ENCODE results near the gene FNDC3B.

FNDC3B gene

DNA sequence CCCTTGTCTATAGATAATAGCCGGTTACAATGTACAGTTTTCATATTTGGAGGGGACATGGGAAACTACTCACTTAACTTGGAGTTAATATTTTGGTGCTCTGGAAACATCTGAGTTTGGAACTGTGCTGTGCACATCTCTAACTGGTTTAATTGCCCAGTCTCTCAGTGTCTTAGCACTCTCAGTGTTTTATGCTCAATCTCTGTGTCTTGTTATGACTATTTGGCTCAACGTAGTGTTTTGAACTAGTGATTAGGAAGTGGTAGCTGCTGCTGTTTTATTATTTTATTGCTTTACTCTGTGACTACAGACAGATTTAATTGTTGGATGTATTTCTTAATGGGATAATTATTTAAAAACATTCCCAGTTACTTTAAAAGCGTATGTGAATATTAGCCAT is 17.0 kb downstream of the FNDC3B start:
- DNase-seq: no peak

DNA sequence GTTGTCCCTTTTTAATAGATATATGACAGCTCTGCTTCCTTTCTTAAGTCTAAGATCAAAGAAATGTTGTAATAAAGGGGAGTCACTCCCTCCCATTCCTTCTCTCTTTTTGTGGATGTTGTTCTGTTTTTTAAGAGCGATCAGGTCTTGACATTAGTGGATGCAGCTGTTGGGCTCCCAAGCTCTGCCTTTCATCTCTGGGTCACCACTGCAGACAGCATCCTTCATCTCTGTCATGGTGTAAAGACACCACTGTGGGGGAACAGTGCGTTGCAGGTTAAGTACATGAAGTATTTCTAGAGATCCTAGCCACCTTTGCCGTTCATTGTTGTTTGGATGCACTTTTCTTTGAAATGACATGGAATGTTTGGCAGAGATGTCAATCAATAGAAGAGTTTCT is 17.7 kb downstream of the FNDC3B start:
- no peak for DNase-seq

DNA sequence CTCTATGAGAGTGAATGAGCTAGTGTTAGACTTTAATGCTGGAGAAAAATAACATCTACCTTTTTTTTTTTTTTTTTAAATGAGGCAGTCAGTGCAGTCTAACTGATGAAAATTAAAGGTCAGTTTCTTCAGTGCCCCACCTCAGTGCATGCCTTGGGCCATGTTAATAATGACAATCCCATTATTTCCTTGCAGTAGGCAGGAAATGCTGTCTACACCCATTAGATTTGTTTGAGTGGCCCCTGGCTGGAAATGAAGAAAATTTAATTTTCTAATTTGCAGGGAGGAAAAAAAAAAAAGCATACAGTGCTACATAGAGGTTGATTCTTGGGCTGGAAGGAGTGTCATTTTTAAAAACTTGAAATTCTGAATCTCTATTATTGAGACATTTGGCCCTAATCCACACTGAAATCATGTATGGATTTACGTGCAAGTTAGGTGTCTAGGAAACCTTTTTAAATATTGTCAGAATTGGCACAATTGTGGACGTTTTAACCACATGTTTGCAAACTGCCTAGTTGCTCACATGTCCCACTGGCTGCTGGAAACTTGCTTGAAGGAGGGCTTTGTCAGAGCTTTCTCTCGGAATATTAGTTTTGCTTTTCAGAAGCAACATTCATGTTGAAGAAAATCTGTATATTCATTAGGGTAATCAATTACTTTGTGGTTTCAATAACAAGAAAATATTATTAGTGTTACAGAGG is 18.4 kb downstream of the FNDC3B start:
- DNase-seq: no peak

DNA sequence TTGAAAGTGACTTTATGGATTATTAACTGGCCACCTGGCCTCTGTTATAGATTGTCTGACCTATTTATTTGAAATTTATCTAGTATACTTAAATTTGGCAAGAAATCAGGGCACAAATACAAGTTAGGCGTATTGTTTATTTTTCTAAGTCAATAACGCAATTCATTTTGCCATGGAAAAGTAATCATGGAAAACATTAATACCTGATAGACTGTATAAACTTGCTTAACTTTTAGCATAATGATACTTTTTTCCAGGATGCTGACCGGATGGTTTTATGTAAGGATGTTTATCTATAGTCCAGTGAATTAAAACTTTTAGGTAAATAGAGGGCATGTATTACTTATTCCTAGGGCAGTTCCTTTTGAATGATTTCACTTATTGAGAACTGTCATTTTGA is 20.2 kb downstream of the FNDC3B start:
- no peak for DNase-seq

- DNase-seq: no peak
These were observed 20.9 kb downstream of the FNDC3B start for GRCh38 chr3:172060234-172060633.

- DNase-seq: no peak
These were observed 22.4 kb downstream of the FNDC3B start for GRCh38 chr3:172061724-172062184.

DNA sequence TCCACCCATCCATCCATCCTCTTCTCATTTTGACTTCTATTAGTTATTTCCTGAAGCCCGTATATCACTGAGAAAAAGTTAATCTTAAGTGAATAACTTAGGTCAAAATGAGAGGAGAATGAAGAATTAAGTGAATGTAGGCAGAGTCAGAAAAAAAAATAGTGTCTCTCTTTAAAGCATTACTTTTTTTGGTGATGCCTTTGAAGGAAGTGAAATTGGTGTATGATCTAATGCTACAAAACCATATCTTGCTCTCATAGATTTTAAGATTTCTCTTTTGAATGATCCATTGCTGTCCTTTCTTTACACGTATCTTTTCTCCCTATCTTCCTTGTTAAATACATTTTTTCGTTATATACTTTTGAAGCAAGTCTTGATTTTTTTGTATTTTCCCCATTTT is 23.4 kb downstream of the FNDC3B start:
- DNase-seq: no peak

- DNase-seq: no peak
These were observed 24.4 kb downstream of the FNDC3B start for GRCh38 chr3:172063456-172064432.

DNA sequence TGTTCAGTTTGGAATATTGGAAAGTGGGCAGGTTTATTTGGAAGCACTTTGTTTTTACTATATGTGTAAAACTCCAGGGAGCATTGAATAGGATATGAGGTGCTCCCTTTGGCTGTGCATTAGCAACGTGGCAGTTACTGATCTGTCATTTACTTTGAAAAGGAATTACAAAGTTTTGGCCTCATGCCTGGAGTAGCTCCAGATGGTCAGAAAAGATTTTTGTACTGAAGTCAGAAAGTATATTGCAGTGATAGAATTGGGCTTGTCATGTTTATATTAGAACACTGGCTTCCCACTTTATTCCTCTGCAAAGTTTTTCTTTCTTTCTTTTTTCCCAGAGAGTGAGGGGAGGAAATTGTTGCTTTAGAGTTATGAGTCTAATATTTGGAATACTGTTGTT is 26.1 kb downstream of the FNDC3B start:
- DNase-seq: no peak

GRCh38 chr3:172065967-172066762 is 26.8 kb downstream of the FNDC3B start:
- no peak for DNase-seq

DNA sequence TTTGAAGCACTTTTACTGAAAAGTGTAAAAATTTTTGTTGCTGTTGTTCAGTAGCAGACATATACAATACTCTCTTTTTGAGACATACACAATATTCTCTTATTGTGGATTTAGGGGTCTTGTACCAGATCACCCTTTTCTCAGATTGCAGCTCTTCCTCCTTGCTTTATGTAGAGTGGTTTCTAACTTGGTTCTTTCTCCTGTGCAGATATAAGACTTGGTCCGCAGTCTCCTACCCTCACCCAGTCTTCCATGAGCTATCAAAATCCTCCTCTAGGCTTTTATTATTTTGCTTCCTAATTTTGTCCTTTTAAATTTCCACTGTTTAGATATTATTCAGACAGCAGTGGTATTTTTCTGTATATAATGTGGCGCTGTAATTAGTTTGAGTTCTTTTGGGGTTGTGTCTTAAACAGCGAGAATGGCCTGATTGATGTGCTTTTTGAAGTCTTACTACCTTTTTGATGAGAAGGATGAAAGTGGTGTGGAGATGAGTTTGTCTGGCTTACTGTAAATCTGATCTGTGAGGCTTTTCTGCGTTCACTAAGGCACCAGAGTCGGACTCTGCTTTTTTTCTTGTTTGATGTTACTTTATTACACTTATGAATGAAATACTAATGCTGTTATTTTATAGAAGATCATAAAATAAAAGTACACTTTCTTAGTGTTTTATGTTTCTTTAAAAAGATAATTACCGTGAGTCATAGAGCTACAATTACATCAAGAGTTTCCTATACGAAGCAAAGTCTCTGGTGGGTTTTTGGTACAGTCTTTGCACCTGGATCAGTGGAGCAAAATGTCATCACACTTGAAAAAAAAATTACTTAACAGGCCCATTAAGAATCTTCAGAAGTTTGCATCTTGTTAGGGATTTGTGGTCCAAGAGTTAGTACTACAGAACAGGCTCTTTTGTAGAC is 27.8 kb downstream of the FNDC3B start:
- no peak for DNase-seq

- no peak for DNase-seq
These were observed 28.6 kb downstream of the FNDC3B start for GRCh38 chr3:172067837-172068440.

DNA sequence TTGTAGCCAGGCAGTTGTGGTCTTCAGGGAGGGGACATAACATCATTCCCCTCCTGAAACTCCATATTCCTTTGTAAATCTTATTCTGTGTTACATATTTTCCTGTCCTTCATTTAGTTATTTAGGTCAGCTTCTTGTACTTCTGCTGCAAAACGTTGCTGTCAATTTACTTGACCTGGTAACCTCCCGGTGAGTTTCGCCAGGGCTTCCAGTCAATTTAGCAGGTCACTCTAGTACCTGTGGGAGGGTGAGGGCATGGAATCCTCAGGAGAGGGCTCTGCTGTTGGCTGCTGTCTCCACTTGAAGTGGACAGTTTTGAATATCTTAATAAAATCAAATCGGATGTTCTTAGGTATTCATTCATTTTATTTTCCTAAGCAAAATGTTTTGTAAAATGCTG is 29.6 kb downstream of the FNDC3B start:
- no peak for DNase-seq

DNA sequence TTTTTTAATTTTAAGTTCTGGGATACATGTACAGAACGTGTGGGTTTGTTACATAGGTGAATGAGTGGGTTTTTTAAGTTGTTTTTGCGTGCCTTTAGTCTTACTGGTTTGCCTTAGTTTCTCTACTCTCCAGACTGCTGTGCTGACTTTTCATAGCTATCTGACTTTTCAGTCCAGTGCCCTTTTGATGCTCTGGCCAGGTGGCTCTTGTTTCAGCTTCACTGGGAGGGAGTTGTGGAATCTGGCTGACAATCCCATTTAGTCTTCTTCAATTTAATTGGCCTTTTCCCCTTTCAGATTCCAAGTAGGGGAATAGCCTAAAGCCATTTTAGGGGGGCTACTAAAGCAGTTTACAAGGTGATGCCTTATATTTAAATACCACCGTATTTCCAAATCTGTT is 30.1 kb downstream of the FNDC3B start:
- no peak for DNase-seq

DNA sequence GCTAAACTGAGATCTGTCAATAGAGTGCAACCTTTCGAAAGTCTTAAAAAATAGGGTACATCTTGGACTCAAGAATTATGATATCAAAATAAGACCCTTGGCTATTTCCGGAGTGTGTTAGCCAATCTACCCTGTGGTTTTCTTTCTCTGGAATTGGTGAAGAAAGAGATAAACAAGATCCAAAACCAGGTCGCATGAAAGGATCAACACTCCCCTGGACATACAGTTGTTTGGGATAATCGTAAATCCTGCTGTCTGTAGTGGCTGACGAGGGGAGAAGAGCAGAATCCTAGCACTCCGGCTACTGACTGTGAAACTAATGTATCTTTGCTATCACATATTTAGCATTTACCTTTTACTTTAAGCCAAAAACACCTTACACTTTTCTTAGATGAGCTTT is 30.9 kb downstream of the FNDC3B start:
- DNase-seq: no peak

- no peak for DNase-seq
These were observed 31.4 kb downstream of the FNDC3B start for GRCh38 chr3:172070802-172071201.

DNA sequence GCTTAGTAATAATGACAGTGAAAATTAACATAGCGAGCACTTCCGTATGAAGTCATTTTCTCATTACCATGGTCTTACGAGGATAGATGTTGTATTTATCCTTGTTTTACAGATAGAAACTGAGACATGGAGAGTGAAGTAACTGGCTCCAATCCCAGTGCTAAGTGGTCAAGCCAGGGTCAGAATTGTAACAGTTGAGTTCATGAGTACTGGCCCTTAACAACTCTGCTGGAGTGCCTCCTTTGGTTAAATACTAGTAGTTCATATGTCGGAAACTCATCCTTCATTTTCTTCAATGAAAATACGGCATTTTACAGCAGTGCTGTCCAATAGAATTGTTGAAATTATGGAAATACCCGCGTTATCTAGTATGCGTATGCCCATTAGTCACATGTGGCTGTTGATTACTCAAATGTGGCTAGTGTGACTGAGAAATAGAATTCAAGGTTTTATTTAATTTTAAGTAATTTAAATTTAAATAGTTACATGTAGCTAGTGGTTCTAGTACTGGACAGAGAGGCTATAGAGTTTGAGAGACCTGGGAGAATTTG is 32.5 kb downstream of the FNDC3B start:
- DNase-seq: no peak

DNA sequence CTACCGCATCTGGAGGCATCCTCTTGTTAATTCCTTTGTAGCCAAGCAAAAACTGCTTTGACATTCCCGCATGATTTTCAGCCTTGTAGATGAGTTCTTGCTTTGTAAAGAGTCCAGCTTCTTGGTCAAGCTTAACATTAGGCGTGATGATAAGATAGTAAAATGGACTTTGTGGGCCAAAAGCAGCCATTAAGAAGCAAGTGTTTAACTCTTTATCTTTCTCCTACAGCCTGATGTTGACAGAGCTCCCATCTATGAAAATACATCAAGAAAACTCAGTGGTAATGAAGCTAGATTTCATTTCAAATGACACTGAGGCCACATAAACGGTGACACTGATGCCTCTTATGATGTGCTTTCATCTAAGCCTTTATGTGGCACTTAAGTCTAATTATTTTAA is 33.2 kb downstream of the FNDC3B start:
- no peak for DNase-seq

- no peak for DNase-seq
These were observed 34.0 kb downstream of the FNDC3B start for GRCh38 chr3:172073262-172073915.

DNA sequence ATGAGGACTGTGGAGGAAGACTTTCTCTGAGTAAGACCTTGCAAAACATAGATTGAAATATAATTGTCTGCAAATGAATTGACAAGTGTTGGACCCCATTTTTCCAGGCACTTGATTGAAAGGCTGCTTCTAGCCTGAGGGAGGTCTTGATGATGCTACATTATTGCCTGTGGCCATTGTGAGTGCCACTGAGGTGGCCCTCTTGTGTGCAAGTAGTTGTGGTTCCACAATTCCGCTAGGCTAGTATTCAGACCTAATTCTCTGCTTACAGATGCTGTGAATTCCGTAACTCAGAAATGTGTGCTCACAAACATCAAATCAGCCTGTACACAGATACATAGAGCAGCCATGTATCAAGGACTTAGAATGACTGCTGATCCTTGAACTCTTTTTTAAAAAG is 34.7 kb downstream of the FNDC3B start:
- DNase-seq: no peak

DNA sequence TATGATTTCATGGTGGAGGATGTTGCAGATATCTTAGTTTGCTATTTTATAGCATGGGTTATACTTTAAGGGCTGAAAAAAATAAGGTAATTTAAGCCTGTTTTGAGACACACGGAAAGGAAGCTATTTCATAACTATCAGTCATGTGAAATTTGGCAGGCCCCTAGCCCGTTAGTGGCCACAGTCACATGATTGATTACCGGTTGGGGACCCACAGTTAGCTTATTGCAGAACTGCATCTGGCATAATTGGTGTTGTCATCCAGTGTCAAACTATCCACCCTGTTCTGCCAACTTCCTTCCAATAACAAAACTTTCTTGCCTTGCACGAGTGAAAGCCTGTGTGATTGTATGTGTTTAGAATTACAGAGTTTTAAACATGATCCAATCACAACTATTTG is 35.2 kb downstream of the FNDC3B start:
- no peak for DNase-seq
